Lung microvascular endothelial cell (primary cell): ENCODE measurements around the gene TEX13B. TPM values are rescaled to one million over a fixed set of nuclear protein-coding genes. Genes with fewer than 3 reads are reported as not detected.
A peak's percentile ranks its signal among the peaks of the same experiment; 100 is the strongest.
"Not testable (repeated sequence)": the region's sequence is repeated elsewhere in the genome, so short reads cannot be mapped to it uniquely, and the experiment has no call there.

Source experiments
- DNase-seq, 2 donors: peaks; one replicate each; pipeline versions ENCODE4 v3.0.0 to v3.0.0-alpha.2; 2010; ENCODE audit warnings: low read depth in 2 of 2
- total RNA-seq: library from RNA; depleted of rRNA; stranded (reverse); fragments of >200 nt; gene quantifications from 2 replicates; pipeline ENCODE4 v1.2.1, GENCODE V29; 2014

Gene TEX13B
- total RNA-seq: not detected in 2 replicates

GRCh38 chrX:107982356-107982755, at the start of gene TEX13B:
Gene TEX13B, minus strand, starts transcription at chrX:107982370. Its CDS starts 243 bp downstream, at chrX:107982127.
- DNase-seq: no peak

- DNase-seq: no peak
Measured at GRCh38 chrX:108029928-108030711, 48.0 kb upstream of the TEX13B start.

GRCh38 chrX:108028854-108029253, 46.7 kb upstream of the TEX13B start:
- no peak for DNase-seq

- DNase-seq: peak in 1 of 2 donors; percentile 87
Measured at GRCh38 chrX:108025954-108026600, 43.9 kb upstream of the TEX13B start.

GRCh38 chrX:108025376-108025775, 43.2 kb upstream of the TEX13B start:
- no peak for DNase-seq

- peak; percentile 25 to 72 for DNase-seq
Measured at GRCh38 chrX:108022491-108023089, 40.4 kb upstream of the TEX13B start.

GRCh38 chrX:108020631-108021030, 38.5 kb upstream of the TEX13B start:
- DNase-seq: peak; percentile 41 to 56

GRCh38 chrX:108019382-108019875, 37.3 kb upstream of the TEX13B start:
- no peak for DNase-seq

- no peak for DNase-seq
Measured at GRCh38 chrX:108018656-108019381, 36.6 kb upstream of the TEX13B start.

GRCh38 chrX:108001218-108001814, 19.1 kb upstream of the TEX13B start:
- peak; percentile 38 to 63 for DNase-seq

- DNase-seq: no peak
Measured at GRCh38 chrX:108000751-108001150, 18.6 kb upstream of the TEX13B start.

- DNase-seq: no peak
Measured at GRCh38 chrX:107996124-107996523, 14.0 kb upstream of the TEX13B start.

- DNase-seq: no peak
Measured at GRCh38 chrX:107985033-107985432, 2.9 kb upstream of the TEX13B start.

- no peak for DNase-seq
Measured at GRCh38 chrX:107979534-107979933, 2.6 kb downstream of the TEX13B start.

GRCh38 chrX:107978707-107979307, 3.4 kb downstream of the TEX13B start:
- DNase-seq: peak; percentile 36 to 47

- no peak for DNase-seq
Measured at GRCh38 chrX:107978071-107978470, 4.1 kb downstream of the TEX13B start.

- DNase-seq: no peak
Measured at GRCh38 chrX:107971636-107972035, 10.5 kb downstream of the TEX13B start.

GRCh38 chrX:107970073-107970472, 12.1 kb downstream of the TEX13B start:
- DNase-seq: no peak

- DNase-seq: no peak
Measured at GRCh38 chrX:107968623-107969022, 13.5 kb downstream of the TEX13B start.

GRCh38 chrX:107955337-107955736, 26.8 kb downstream of the TEX13B start:
- not testable (repeated sequence) for DNase-seq

- DNase-seq: no peak
Measured at GRCh38 chrX:107940095-107940494, 42.1 kb downstream of the TEX13B start.
